Measurements from ENCODE around the gene NEMP2.

Gene NEMP2

DNA sequence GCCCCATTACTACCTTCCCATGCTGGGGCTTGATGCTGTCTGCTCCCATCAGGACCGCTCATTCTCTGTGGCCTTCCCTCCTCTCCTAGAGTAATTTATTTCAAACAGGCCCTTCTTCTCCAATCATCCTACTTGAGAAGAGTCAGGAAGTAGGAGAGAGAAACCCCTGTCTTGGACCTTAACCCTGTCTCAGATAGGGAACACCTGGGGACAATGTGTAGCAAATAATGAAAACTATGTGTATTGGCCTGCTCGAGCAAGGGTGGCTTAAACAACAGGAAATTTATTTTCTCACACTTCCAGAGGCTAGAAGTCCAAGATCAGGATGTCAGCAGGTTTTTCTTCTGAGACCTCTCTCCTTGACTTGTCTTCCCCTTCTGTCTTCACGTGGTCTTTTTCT lies 26.6 kb upstream of the NEMP2 start:
- no peak for DNase-seq (ENCODE audit: low read depth in 1 of 2, low spot score in 1 of 2)
- H3K4me3 ChIP-seq (replicated peaks; ENCODE audit: insufficient read depth, low read length) = no peak overlapping the region
- no peaks in the 10 kb centered on the region for H3K27me3 ChIP-seq (ENCODE audit: insufficient read depth, poor library complexity, severe bottlenecking)
- no peak overlapping the region for H3K27ac ChIP-seq (replicated peaks)
- TF ChIP-seq, protein P1, sequence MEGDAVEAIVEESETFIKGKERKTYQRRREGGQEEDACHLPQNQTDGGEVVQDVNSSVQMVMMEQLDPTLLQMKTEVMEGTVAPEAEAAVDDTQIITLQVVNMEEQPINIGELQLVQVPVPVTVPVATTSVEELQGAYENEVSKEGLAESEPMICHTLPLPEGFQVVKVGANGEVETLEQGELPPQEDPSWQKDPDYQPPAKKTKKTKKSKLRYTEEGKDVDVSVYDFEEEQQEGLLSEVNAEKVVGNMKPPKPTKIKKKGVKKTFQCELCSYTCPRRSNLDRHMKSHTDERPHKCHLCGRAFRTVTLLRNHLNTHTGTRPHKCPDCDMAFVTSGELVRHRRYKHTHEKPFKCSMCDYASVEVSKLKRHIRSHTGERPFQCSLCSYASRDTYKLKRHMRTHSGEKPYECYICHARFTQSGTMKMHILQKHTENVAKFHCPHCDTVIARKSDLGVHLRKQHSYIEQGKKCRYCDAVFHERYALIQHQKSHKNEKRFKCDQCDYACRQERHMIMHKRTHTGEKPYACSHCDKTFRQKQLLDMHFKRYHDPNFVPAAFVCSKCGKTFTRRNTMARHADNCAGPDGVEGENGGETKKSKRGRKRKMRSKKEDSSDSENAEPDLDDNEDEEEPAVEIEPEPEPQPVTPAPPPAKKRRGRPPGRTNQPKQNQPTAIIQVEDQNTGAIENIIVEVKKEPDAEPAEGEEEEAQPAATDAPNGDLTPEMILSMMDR (IDR thresholded peaks at IDR 0.05; ENCODE audit: insufficient read depth, low read length) = no peak
- no peak for TF ChIP-seq GABPA (IDR thresholded peaks at IDR 0.05; ENCODE audit: low read depth)
- no peak for TF ChIP-seq POLR2AphosphoS5 (IDR thresholded peaks at IDR 0.05; ENCODE audit: low read depth)
- no peak for TF ChIP-seq SPI1 (IDR thresholded peaks at IDR 0.05; ENCODE audit: borderline replicate concordance, low read depth)
- TF ChIP-seq, protein P2, sequence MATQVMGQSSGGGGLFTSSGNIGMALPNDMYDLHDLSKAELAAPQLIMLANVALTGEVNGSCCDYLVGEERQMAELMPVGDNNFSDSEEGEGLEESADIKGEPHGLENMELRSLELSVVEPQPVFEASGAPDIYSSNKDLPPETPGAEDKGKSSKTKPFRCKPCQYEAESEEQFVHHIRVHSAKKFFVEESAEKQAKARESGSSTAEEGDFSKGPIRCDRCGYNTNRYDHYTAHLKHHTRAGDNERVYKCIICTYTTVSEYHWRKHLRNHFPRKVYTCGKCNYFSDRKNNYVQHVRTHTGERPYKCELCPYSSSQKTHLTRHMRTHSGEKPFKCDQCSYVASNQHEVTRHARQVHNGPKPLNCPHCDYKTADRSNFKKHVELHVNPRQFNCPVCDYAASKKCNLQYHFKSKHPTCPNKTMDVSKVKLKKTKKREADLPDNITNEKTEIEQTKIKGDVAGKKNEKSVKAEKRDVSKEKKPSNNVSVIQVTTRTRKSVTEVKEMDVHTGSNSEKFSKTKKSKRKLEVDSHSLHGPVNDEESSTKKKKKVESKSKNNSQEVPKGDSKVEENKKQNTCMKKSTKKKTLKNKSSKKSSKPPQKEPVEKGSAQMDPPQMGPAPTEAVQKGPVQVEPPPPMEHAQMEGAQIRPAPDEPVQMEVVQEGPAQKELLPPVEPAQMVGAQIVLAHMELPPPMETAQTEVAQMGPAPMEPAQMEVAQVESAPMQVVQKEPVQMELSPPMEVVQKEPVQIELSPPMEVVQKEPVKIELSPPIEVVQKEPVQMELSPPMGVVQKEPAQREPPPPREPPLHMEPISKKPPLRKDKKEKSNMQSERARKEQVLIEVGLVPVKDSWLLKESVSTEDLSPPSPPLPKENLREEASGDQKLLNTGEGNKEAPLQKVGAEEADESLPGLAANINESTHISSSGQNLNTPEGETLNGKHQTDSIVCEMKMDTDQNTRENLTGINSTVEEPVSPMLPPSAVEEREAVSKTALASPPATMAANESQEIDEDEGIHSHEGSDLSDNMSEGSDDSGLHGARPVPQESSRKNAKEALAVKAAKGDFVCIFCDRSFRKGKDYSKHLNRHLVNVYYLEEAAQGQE (IDR thresholded peaks at IDR 0.05; ENCODE audit: insufficient replicate concordance, low read depth) = no peak

DNA sequence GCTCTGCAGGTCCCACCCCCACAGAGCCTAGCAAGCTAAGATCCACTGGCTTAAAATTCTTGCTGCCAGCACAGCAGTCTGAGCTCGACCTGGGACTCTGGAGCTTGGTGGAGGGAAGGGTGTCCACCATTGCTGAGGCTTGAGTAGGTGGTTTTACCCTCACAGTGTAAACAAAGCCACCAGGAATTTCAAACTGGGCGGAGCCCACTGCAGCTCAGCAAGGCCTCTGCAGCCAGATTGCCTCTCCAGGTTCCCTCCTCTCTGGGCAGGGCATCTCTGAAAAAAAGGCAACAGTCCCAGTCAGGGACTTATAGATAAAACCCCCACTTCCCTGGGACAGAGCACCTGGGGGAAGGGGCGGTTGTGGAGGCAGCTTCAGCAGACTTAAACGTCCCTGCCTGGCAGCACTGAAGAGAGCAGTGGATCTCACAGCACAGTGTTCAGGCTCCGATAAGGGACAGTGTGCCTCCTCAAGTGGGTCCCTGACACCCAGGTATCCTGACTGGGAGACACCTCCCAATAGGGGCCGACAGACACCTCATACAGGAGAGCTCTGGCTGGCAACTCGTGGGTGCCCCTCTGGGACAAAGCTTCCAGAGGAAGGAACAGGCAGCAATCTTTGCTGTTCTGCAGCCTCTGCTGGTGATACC lies 20.0 kb upstream of the NEMP2 start:
- H3K4me3 ChIP-seq (replicated peaks; ENCODE audit: insufficient read depth, low read length) = no peak overlapping the region
- no peak for DNase-seq (ENCODE audit: low read depth in 1 of 2, low spot score in 1 of 2)
- TF ChIP-seq, protein P2 (IDR thresholded peaks at IDR 0.05; ENCODE audit: insufficient replicate concordance, low read depth) = no peak
- TF ChIP-seq SPI1 (IDR thresholded peaks at IDR 0.05; ENCODE audit: borderline replicate concordance, low read depth) (no peak), GABPA (IDR thresholded peaks at IDR 0.05; ENCODE audit: low read depth) (no peak), POLR2AphosphoS5 (IDR thresholded peaks at IDR 0.05; ENCODE audit: low read depth) (no peak)
- TF ChIP-seq, protein P1 (IDR thresholded peaks at IDR 0.05; ENCODE audit: insufficient read depth, low read length) = no peak
- no peaks in the 10 kb centered on the region for H3K27me3 ChIP-seq (ENCODE audit: insufficient read depth, poor library complexity, severe bottlenecking)
- no peak overlapping the region for H3K27ac ChIP-seq (replicated peaks)

DNA sequence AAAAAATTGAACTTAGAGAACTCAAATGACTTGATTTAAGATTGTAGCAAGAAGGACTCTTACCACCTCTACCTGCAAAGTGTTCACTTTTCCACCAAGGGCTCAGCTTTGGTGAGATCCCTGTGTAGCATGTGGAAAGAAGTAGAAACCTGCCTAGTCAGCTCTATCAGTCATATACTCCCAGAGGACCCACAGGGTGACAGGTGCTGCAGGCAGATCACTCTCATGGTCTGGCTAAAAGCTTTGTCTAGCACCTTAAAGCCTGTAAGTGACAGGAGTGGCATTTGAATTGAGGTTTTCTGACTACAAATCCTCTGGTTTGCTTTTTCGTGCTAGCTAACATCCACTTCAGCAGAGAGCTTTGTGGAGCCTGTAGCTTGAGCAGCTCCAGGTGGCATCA lies 18.7 kb upstream of the NEMP2 start:
- no peak overlapping the region for H3K4me3 ChIP-seq (replicated peaks; ENCODE audit: insufficient read depth, low read length)
- no peak overlapping the region for H3K27ac ChIP-seq (replicated peaks)
- no peaks in the 10 kb centered on the region for H3K27me3 ChIP-seq (ENCODE audit: insufficient read depth, poor library complexity, severe bottlenecking)
- TF ChIP-seq, protein P1 (IDR thresholded peaks at IDR 0.05; ENCODE audit: insufficient read depth, low read length) = no peak
- TF ChIP-seq, protein P2 (IDR thresholded peaks at IDR 0.05; ENCODE audit: insufficient replicate concordance, low read depth) = no peak
- TF ChIP-seq SPI1 (IDR thresholded peaks at IDR 0.05; ENCODE audit: borderline replicate concordance, low read depth) (no peak), POLR2AphosphoS5 (IDR thresholded peaks at IDR 0.05; ENCODE audit: low read depth) (no peak), GABPA (IDR thresholded peaks at IDR 0.05; ENCODE audit: low read depth) (no peak)
- DNase-seq (ENCODE audit: low read depth in 1 of 2, low spot score in 1 of 2) = no peak

All from HL-60 (cell line).